ENCODE measurements around the gene GADL1.

Gene GADL1

DNA sequence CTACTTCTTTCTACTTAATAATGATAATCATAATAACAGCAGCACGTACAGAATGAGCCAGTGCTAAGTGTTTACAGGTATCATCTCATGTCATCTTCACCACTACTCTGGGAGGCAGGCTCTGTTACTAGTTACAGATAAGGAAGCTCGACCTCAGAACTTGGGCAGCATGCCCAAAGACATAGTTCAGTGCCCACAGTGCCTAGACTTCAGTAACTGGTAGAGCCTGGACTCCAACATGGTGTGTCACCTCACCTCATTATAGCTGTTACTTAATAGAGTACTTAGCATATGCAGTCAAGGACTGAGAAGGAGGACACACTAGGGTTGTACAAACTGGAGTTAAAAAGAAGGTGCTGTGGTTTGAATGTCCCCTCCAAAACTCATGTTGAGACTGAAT, 7.6 kb downstream of the GADL1 start (continued):
- no peak for TF ChIP-seq ZNF513 (tag by site-specific recombination; IDR thresholded peaks at IDR 0.05)

GRCh38 chr3:30878862-30879261, 15.6 kb downstream of the GADL1 start:
- Histone ChIP-seq H3K4me3 (ENCODE audit: low read depth, low read length) (no peak overlapping the region), H3K36me3 (ENCODE audit: control insufficient read depth in 2 of 2, insufficient read depth in 1 of 2, low read length in 2 of 2) (no peaks in the 10 kb centered on the region), H3K9me3 (ENCODE audit: control insufficient read depth, insufficient read depth, low read depth, low read length) (no peaks in the 10 kb centered on the region), H3K4me1 (ENCODE audit: control insufficient read depth, insufficient read depth, low read length) (no peaks in the 10 kb centered on the region), H3K27ac (ENCODE audit: extremely low read depth, low read depth, low read length) (no peak overlapping the region)
- CTCF ChIA-PET: no interaction called here
- POLR2A ChIA-PET: no interaction called here
- TF ChIP-seq PRDM1 (tag by site-specific recombination; IDR thresholded peaks at IDR 0.05) (no peak), ZNF530 (tag by site-specific recombination; IDR thresholded peaks at IDR 0.05; ENCODE audit: low read depth) (no peak), ZNF221 (tag by site-specific recombination; IDR thresholded peaks at IDR 0.05; ENCODE audit: borderline replicate concordance) (no peak), ZNF621 (tag by site-specific recombination; IDR thresholded peaks at IDR 0.05) (no peak), ZNF140 (tag by site-specific recombination; IDR thresholded peaks at IDR 0.05) (no peak), PRDM6 (tag by site-specific recombination; IDR thresholded peaks at IDR 0.05) (no peak), ZNF292 (tag by site-specific recombination; IDR thresholded peaks at IDR 0.05; ENCODE audit: borderline replicate concordance, low read depth) (no peak), ZNF561 (tag by site-specific recombination; IDR thresholded peaks at IDR 0.05; ENCODE audit: borderline replicate concordance) (no peak)
- TF ChIP-seq, protein P1, sequence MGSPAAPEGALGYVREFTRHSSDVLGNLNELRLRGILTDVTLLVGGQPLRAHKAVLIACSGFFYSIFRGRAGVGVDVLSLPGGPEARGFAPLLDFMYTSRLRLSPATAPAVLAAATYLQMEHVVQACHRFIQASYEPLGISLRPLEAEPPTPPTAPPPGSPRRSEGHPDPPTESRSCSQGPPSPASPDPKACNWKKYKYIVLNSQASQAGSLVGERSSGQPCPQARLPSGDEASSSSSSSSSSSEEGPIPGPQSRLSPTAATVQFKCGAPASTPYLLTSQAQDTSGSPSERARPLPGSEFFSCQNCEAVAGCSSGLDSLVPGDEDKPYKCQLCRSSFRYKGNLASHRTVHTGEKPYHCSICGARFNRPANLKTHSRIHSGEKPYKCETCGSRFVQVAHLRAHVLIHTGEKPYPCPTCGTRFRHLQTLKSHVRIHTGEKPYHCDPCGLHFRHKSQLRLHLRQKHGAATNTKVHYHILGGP (tag by site-specific recombination; IDR thresholded peaks at IDR 0.05): no peak
- TF ChIP-seq, protein P2, sequence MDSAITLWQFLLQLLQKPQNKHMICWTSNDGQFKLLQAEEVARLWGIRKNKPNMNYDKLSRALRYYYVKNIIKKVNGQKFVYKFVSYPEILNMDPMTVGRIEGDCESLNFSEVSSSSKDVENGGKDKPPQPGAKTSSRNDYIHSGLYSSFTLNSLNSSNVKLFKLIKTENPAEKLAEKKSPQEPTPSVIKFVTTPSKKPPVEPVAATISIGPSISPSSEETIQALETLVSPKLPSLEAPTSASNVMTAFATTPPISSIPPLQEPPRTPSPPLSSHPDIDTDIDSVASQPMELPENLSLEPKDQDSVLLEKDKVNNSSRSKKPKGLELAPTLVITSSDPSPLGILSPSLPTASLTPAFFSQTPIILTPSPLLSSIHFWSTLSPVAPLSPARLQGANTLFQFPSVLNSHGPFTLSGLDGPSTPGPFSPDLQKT (IDR thresholded peaks at IDR 0.05; ENCODE audit: borderline replicate concordance, low read depth, low read length): no peak

GRCh38 chr3:30875505-30875904, 19.0 kb downstream of the GADL1 start:
- no peak overlapping the region for H3K4me3 ChIP-seq (ENCODE audit: low read depth, low read length)
- no peaks in the 10 kb centered on the region for H3K9me3 ChIP-seq (ENCODE audit: control insufficient read depth, insufficient read depth, low read depth, low read length)
- no peaks in the 10 kb centered on the region for H3K36me3 ChIP-seq (ENCODE audit: control insufficient read depth in 2 of 2, insufficient read depth in 1 of 2, low read length in 2 of 2)
- H3K27ac ChIP-seq (ENCODE audit: extremely low read depth, low read depth, low read length): no peak overlapping the region
- TF ChIP-seq, protein P3, sequence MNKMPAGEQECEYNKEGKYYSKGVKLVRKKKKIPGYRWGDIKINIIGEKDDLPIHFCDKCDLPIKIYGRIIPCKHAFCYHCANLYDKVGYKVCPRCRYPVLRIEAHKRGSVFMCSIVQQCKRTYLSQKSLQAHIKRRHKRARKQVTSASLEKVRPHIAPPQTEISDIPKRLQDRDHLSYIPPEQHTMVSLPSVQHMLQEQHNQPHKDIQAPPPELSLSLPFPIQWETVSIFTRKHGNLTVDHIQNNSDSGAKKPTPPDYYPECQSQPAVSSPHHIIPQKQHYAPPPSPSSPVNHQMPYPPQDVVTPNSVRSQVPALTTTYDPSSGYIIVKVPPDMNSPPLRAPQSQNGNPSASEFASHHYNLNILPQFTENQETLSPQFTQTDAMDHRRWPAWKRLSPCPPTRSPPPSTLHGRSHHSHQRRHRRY (tag by site-specific recombination; IDR thresholded peaks at IDR 0.05): no peak
- no peak for TF ChIP-seq ZNF837 (tag by site-specific recombination; IDR thresholded peaks at IDR 0.05)
- TF ChIP-seq ZNF24 (tag by site-specific recombination; IDR thresholded peaks at IDR 0.05): no peak
- CTCF ChIA-PET: no interaction called here
- peaks cover 8% of the 10 kb centered on the region; the same call in 1 of the 2 replicates for H3K4me1 ChIP-seq (ENCODE audit: control insufficient read depth, insufficient read depth, low read length)
- POLR2A ChIA-PET: interaction anchor here (0.6 kb wide), 1 partner anchor 633 kb away, joined by 3 read pairs; no protein-coding TSS in a partner anchor
